HepG2 (cell line): ENCODE data around the gene FANK1. TPM values are rescaled to one million over a fixed set of nuclear protein-coding genes. Genes with fewer than 3 reads are reported as not detected.

Source experiments
- ATAC-seq: fragments of 200-7000 bp; cut with Tn5 transposase; 3 replicates; pipeline ENCODE4 v1.9.1; 2020; ENCODE audit warnings: mild to moderate bottlenecking, moderate library complexity
- BruUV-seq: library from RNA; stranded (reverse); fragments of 400-500 nt; replicated peaks from 2 replicates; lab custom pipeline; 2021; lab: Mats Ljungman, UMichigan
- CTCF ChIA-PET: fragments of 300-600 bp; formaldehyde crosslinking; extraction: SDS; loops from one replicate; lab custom pipeline; 2021; ENCODE audit warnings: low total read pairs, inconsistent platforms, low intra/inter-chr PET ratio; lab: Yijun Ruan, JAX
- POLR2A ChIA-PET: fragments of 350-600 bp; sonication (Branson Sonifier 250); formaldehyde crosslinking; loops from one replicate; lab custom pipeline; 2020; ENCODE audit warnings: antibody characterized with exemption, inconsistent platforms; lab: Yijun Ruan, JAX
- DNase-seq: peaks from one replicate; pipeline ENCODE4 v3.0.0-alpha.2; 2015; ENCODE audit warnings: low spot score
- FAIRE-seq: peaks from 3 replicates; lab custom pipeline; 2011; peaks lifted over from hg19 to GRCh38; lab: Jason Lieb, UNC
- H2AFZ ChIP-seq: one replicate; pipeline ENCODE4 v1.6.1; 2011; ENCODE audit warnings: low read length, inconsistent platforms
- H3K27ac ChIP-seq: fragments of 300-600 bp; 3 replicates; pipeline ENCODE4 v1.8.0; 2011; ENCODE audit warnings: mixed run types, mild to moderate bottlenecking, mixed read lengths, low read length, inconsistent platforms; ENCODE audit not compliant: insufficient read depth; ENCODE audit errors: extremely low read length
- H3K27me3 ChIP-seq, 2 experiments: fragments of 200-600 bp in 1 of 2; 2 replicates in 1 of 2; 3 replicates in 1 of 2; pipeline versions ENCODE4 v1.6.0 to v1.8.0; 2011; ENCODE audit warnings: low read length in 2 of 2, mild to moderate bottlenecking in 2 of 2, moderate library complexity in 2 of 2, inconsistent platforms in 1 of 2; ENCODE audit not compliant: insufficient read depth in 2 of 2, control insufficient read depth in 1 of 2
- H3K36me3 ChIP-seq, 2 experiments: fragments of 200-600 bp in 1 of 2; replicated peaks in 1 of 2; 2 replicates in 1 of 2; 3 replicates in 1 of 2; pipeline versions ENCODE4 v1.5.1 to v1.8.0; 2011; ENCODE audit warnings: low read length in 2 of 2, inconsistent platforms in 1 of 2; ENCODE audit not compliant: insufficient read depth in 2 of 2, control insufficient read depth in 1 of 2
- H3K4me1 ChIP-seq: 2 replicates; pipeline ENCODE4 v1.5.1; 2012; ENCODE audit warnings: low read length, inconsistent platforms; ENCODE audit not compliant: insufficient read depth
- H3K4me2 ChIP-seq: 2 replicates; pipeline ENCODE4 v1.6.0; 2011; ENCODE audit warnings: low read depth, low read length, inconsistent platforms
- H3K4me3 ChIP-seq, 3 experiments: fragments of 200-600 bp in 1 of 3; sonication (generic), shearing (Covaris generic) in 1 of 3; replicated peaks in 1 of 3; 2 replicates each; pipeline ENCODE4 v1.5.1; 2011 to 2016; ENCODE audit warnings: low read length in 3 of 3, inconsistent platforms in 2 of 3, low read depth in 2 of 3, mild to moderate bottlenecking in 2 of 3, control low read depth in 1 of 3, mixed read lengths in 1 of 3; ENCODE audit not compliant: insufficient read depth in 1 of 3
- H3K79me2 ChIP-seq: one replicate; pipeline ENCODE4 v1.6.1; 2011; ENCODE audit warnings: low read length, inconsistent platforms; ENCODE audit not compliant: insufficient read depth
- H3K9ac ChIP-seq: 2 replicates; pipeline ENCODE4 v1.6.0; 2011; ENCODE audit warnings: mild to moderate bottlenecking, low read depth, low read length, inconsistent platforms; ENCODE audit not compliant: insufficient read depth
- H3K9me3 ChIP-seq: 2 replicates; pipeline ENCODE4 v1.5.1; 2012; ENCODE audit warnings: mild to moderate bottlenecking, low read length
- H4K20me1 ChIP-seq: 2 replicates; pipeline ENCODE4 v1.6.0; 2011; ENCODE audit warnings: inconsistent platforms, mild to moderate bottlenecking, low read length, moderate library complexity; ENCODE audit not compliant: insufficient read depth
- CHCHD3 ChIP-seq: sonication (generic); formaldehyde crosslinking; IDR thresholded peaks from 2 replicates; pipeline ENCODE4 v1.8.0; 2022; ENCODE audit warnings: mild to moderate bottlenecking, missing genetic modification reagents, moderate library complexity
- GTF2F1 ChIP-seq: fragments of 150-350 bp; IDR thresholded peaks from 2 replicates; pipeline ENCODE4 v1.6.1; 2014; ENCODE audit warnings: low read length
- HHEX ChIP-seq: IDR thresholded peaks from 2 replicates; pipeline ENCODE4 v1.6.1; 2016; ENCODE audit warnings: control low read depth
- HOXA7 ChIP-seq: sonication (generic); formaldehyde crosslinking; IDR thresholded peaks from 2 replicates; pipeline ENCODE4 v1.8.1; 2022; ENCODE audit warnings: mild to moderate bottlenecking, missing genetic modification reagents, moderate library complexity
- NR2C2 ChIP-seq: sonication (generic); formaldehyde crosslinking; IDR thresholded peaks from 2 replicates; pipeline ENCODE4 v1.4.0; 2020; ENCODE audit warnings: missing genetic modification reagents, mild to moderate bottlenecking, moderate library complexity, borderline replicate concordance
- SIN3A ChIP-seq: IDR thresholded peaks from 2 replicates; pipeline ENCODE4 v1.6.1; 2011; ENCODE audit warnings: low read depth, mild to moderate bottlenecking, control low read depth, low read length, borderline replicate concordance
- STAT5B ChIP-seq: sonication (generic); formaldehyde crosslinking; IDR thresholded peaks from 2 replicates; pipeline ENCODE4 v1.4.0; 2020; ENCODE audit warnings: missing genetic modification reagents
- ZFP36L1 ChIP-seq: sonication (generic); formaldehyde crosslinking; IDR thresholded peaks from 2 replicates; pipeline ENCODE4 v1.8.0; 2022; ENCODE audit warnings: mild to moderate bottlenecking, missing genetic modification reagents, moderate library complexity
- ZNF296 ChIP-seq: sonication (generic); formaldehyde crosslinking; conservative IDR thresholded peaks from 2 replicates; pipeline ENCODE4 v1.5.0; 2020; ENCODE audit warnings: mild to moderate bottlenecking, missing genetic modification reagents
- ZNF3 ChIP-seq: IDR thresholded peaks from 2 replicates; pipeline ENCODE4 v1.7.0; 2017; ENCODE audit warnings: inconsistent platforms
- ZZZ3 ChIP-seq: sonication (generic); formaldehyde crosslinking; IDR thresholded peaks from 2 replicates; pipeline ENCODE4 v1.4.0; 2020; ENCODE audit warnings: missing genetic modification reagents, mild to moderate bottlenecking, borderline replicate concordance
- WGBS: methylation state at CpG from one replicate; pipeline ENCODE4 v1.1.6; 2017; ENCODE audit warnings: low lambda C conversion rate; 5-methylcytosine and 5-hydroxymethylcytosine counted together
- in situ Hi-C: cut with HindIII; loops from 2 replicates; pipeline ENCODE4 v1.10.0; 2017; ENCODE audit warnings: low pct_unique_long_range_greater_than_20kb; ENCODE audit not compliant: extremely low pct_ligation_motif_present
- intact Hi-C: fragments of 100-400 bp; cut with micrococcal nuclease; formaldehyde crosslinking; loops from one replicate; pipeline ENCODE4 v1.10.0; 2022; ENCODE audit not compliant: unreplicated experiment
- polyA plus RNA-seq, 8 experiments: library from polyadenylated mRNA; depleted of rRNA in 3 of 8; stranded (reverse) in 7 of 8; unstranded in 1 of 8; fragments of >200 nt; fragmentation: Illumina TruSeq in 4 of 8; extraction: Trizol in 4 of 8; gene quantifications; 2 replicates each; pipeline versions ENCODE4 v1.2.1 to v1.2.3, GENCODE V29; 2011 to 2016; ENCODE audit warnings: low read depth in 4 of 8, missing spikeins in 1 of 8, mixed read lengths in 1 of 8; ENCODE audit not compliant: insufficient read depth in 1 of 8
- total RNA-seq, 5 experiments: library from RNA; depleted of rRNA; stranded (reverse); fragments of >200 nt; fragmentation: Illumina TruSeq; extraction: Trizol; gene quantifications; 2 replicates each; pipeline ENCODE4 v1.2.3, GENCODE V29; 2016; ENCODE audit warnings: low read depth in 1 of 5
- TF ChIP-seq, protein P1 (sequence below): sonication (generic); formaldehyde crosslinking; IDR thresholded peaks from 2 replicates; pipeline ENCODE4 v1.9.0; 2021; ENCODE audit warnings: missing genetic modification reagents, borderline replicate concordance
- TF ChIP-seq, protein P2 (sequence below): sonication (generic); formaldehyde crosslinking; IDR thresholded peaks from 2 replicates; pipeline ENCODE4 v1.9.0; 2021; ENCODE audit warnings: missing genetic modification reagents, mild to moderate bottlenecking, borderline replicate concordance
- TF ChIP-seq, protein P3 (sequence below): sonication (generic); formaldehyde crosslinking; conservative IDR thresholded peaks from 2 replicates; pipeline ENCODE4 v1.8.0; 2022; ENCODE audit warnings: mild to moderate bottlenecking, moderate library complexity, missing genetic modification reagents
- TF ChIP-seq, protein P4 (sequence below): sonication (generic); formaldehyde crosslinking; conservative IDR thresholded peaks from 2 replicates; pipeline ENCODE4 v1.4.0; 2020; ENCODE audit warnings: missing genetic modification reagents
- TF ChIP-seq, protein P5 (sequence below): sonication (generic); formaldehyde crosslinking; IDR thresholded peaks from 2 replicates; pipeline ENCODE4 v1.8.0; 2022; ENCODE audit warnings: low read depth, missing genetic modification reagents
- TF ChIP-seq, protein P6 (sequence below): sonication (generic); formaldehyde crosslinking; IDR thresholded peaks from 2 replicates; pipeline ENCODE4 v1.4.0; 2020; ENCODE audit warnings: missing genetic modification reagents

Gene FANK1
- total and polyA plus RNA-seq, 2 of the 13 experiments (the other 11 are each of a cell fraction or from before 2014, with no cell fraction given): 0.22 TPM; not detected in 1

DNA sequence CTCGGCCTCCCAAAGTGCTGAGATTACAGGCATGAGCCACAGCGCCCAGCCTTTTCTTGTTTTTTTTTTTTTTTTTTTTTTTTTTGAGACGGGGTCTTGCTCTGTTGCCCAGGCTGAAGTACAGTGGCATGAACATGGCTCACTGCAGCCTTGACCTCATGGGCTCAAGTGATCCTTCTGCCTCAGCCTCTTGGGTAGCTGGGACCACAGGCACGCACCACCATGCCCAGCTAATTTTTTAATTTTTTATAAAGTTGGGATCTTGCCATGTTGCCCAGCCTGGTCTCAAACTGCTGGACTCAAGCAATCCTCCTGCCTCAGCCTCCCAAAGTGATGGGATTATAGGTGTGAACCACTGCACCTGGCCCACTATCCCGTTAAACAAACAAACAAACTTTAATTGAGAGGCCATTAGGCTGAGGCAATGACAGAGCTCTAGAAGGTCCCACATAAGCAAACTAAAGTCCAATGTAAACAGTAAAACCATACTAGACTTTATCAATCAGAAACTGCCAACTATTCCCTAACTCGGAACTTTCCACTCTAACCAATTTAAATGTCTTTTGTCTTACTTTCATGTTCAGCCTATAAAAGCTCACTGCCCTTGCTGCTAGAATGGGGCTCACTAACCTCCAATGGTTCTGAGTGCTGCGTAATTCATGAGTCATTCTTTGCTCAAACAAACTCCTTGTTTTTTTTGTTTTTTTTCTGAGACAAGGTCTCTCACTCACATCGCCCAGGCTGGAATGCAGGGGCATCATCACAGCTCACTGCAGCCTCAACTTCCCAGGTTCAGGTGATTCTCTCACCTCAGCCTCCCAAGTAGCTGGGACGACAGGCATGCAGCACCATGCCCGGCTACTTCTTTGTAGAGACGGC is 17.2 kb upstream of the FANK1 start:
- H4K20me1 ChIP-seq: no peaks in the 10 kb centered on the region
- BruUV-seq: no TSS peak
- POLR2A ChIA-PET: no interaction called here
- WGBS: 74% methylated on average over 11 of the region's 11 CpGs
- FAIRE-seq: peak; percentile 49
- H3K4me2 ChIP-seq: no peak overlapping the region
- H3K27ac ChIP-seq: peak overlapping the region; percentile 2
- intact Hi-C loops (no loop called here), in situ Hi-C loops (no loop called here)
- no peak overlapping the region for H3K9ac ChIP-seq
- H3K27me3 ChIP-seq: no peaks in the 10 kb centered on the region
- H3K9me3 ChIP-seq: peaks cover 9% of the 10 kb centered on the region; the same call in 1 of the 2 replicates
- peaks cover 0 to 8% of the 10 kb centered on the region in 2 experiments; a peak in 1 of 5 replicates for H3K36me3 ChIP-seq
- H3K79me2 ChIP-seq: no peaks in the 10 kb centered on the region
- peak; percentile 91 for ATAC-seq
- peak; percentile 87 for DNase-seq
- peaks cover 12% of the 10 kb centered on the region for H3K4me1 ChIP-seq
- CTCF ChIA-PET: no interaction called here
- H3K4me3 ChIP-seq: no peak overlapping the region
- no peak overlapping the region for H2AFZ ChIP-seq
- TF ChIP-seq SIN3A: no peak
- TF ChIP-seq, protein P1, sequence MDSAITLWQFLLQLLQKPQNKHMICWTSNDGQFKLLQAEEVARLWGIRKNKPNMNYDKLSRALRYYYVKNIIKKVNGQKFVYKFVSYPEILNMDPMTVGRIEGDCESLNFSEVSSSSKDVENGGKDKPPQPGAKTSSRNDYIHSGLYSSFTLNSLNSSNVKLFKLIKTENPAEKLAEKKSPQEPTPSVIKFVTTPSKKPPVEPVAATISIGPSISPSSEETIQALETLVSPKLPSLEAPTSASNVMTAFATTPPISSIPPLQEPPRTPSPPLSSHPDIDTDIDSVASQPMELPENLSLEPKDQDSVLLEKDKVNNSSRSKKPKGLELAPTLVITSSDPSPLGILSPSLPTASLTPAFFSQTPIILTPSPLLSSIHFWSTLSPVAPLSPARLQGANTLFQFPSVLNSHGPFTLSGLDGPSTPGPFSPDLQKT: no peak
- TF ChIP-seq, protein P2, sequence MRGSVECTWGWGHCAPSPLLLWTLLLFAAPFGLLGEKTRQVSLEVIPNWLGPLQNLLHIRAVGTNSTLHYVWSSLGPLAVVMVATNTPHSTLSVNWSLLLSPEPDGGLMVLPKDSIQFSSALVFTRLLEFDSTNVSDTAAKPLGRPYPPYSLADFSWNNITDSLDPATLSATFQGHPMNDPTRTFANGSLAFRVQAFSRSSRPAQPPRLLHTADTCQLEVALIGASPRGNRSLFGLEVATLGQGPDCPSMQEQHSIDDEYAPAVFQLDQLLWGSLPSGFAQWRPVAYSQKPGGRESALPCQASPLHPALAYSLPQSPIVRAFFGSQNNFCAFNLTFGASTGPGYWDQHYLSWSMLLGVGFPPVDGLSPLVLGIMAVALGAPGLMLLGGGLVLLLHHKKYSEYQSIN (CRISPR knock-in tag): no peak
- no peak for TF ChIP-seq NR2C2 (CRISPR knock-in tag)
- TF ChIP-seq STAT5B (CRISPR knock-in tag): no peak
- TF ChIP-seq HOXA7 (CRISPR knock-in tag): no peak
- no peak for TF ChIP-seq HHEX (CRISPR knock-in tag)
- TF ChIP-seq, protein P3, sequence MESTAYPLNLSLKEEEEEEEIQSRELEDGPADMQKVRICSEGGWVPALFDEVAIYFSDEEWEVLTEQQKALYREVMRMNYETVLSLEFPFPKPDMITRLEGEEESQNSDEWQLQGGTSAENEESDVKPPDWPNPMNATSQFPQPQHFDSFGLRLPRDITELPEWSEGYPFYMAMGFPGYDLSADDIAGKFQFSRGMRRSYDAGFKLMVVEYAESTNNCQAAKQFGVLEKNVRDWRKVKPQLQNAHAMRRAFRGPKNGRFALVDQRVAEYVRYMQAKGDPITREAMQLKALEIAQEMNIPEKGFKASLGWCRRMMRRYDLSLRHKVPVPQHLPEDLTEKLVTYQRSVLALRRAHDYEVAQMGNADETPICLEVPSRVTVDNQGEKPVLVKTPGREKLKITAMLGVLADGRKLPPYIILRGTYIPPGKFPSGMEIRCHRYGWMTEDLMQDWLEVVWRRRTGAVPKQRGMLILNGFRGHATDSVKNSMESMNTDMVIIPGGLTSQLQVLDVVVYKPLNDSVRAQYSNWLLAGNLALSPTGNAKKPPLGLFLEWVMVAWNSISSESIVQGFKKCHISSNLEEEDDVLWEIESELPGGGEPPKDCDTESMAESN: no peak
- TF ChIP-seq, protein P4, sequence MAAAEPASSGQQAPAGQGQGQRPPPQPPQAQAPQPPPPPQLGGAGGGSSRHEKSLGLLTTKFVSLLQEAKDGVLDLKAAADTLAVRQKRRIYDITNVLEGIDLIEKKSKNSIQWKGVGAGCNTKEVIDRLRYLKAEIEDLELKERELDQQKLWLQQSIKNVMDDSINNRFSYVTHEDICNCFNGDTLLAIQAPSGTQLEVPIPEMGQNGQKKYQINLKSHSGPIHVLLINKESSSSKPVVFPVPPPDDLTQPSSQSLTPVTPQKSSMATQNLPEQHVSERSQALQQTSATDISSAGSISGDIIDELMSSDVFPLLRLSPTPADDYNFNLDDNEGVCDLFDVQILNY: no peak
- no peak for TF ChIP-seq GTF2F1
- no peak for TF ChIP-seq CHCHD3 (CRISPR knock-in tag)
- TF ChIP-seq ZFP36L1 (CRISPR knock-in tag): no peak
- TF ChIP-seq, protein P5, sequence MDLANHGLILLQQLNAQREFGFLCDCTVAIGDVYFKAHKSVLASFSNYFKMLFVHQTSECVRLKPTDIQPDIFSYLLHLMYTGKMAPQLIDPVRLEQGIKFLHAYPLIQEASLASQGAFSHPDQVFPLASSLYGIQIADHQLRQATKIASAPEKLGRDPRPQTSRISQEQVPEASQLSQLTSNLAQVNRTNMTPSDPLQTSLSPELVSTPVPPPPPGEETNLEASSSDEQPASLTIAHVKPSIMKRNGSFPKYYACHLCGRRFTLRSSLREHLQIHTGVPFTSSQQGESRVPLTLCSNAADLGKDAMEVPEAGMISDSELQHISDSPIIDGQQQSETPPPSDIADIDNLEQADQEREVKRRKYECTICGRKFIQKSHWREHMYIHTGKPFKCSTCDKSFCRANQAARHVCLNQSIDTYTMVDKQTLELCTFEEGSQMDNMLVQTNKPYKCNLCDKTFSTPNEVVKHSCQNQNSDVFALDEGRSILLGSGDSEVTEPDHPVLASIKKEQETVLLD (CRISPR knock-in tag): no peak
- TF ChIP-seq, protein P6, sequence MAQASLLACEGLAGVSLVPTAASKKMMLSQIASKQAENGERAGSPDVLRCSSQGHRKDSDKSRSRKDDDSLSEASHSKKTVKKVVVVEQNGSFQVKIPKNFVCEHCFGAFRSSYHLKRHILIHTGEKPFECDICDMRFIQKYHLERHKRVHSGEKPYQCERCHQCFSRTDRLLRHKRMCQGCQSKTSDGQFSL (CRISPR knock-in tag): no peak
- TF ChIP-seq ZNF3 (CRISPR knock-in tag): no peak
- no peak for TF ChIP-seq ZNF296 (CRISPR knock-in tag)
- no peak for TF ChIP-seq ZZZ3 (CRISPR knock-in tag)
